Measurements from ENCODE around the gene TMEM17.

Gene TMEM17

DNA sequence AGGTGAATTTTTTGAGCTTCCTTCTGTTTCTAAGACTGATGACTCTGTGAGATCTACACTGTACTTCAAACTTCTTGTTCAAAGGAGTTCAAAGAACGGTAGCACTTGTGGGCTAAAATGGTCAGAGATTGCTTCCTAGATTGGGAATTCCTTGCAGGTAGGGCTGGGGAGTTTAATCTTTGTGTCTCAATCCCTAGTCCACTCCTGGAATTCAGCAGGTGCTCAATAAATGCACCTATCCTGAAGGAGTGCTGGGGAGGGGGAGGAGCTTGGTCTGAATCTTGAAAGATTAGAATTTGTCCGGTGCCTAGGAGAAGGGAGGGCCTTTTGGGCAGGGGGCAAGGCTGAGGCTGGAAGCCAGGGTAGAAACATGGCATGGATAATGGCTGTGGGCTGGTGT lies 34.6 kb downstream of the TMEM17 start:
- DNase-seq, result no peak

DNA sequence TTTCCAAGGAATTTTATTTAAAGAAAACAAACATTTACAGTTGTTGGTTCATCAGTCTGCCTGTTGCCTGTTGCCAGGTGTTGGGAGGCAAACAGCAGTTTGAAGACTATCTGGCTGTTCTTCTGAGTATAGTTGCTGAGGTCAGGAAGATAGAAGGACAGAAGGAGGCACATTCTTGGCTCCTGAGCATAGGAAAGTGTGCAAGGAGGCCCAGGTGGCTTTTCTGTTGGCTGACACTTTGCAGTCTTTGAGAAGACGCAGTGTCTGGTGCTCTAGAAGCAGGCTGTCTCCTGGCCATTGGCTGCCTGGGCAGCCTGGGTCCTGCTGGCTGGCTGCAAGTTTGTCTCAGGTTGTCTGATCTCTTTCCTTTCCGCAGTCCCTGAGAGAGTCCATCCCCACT lies 36.4 kb downstream of the TMEM17 start:
- no peak for DNase-seq

DNA sequence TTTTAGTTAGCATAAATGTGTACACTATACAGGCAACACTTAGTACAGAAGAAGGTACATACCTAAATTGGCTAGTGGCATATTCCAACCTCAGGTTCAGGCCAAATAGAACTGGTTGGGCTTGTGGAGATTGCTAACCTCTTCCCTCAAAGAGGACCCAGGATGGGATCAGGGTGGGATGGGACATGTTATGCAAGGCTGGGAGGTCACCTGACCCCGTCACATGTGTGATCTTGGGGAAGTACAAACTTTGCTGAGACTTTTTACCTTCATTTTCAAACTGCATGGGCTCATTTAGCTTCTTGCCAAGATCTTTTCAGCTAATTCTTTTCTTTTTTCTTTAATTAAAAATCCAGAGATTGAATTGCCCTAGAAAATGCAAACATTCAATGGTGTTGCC lies 36.9 kb downstream of the TMEM17 start:
- DNase-seq, result no peak

DNA sequence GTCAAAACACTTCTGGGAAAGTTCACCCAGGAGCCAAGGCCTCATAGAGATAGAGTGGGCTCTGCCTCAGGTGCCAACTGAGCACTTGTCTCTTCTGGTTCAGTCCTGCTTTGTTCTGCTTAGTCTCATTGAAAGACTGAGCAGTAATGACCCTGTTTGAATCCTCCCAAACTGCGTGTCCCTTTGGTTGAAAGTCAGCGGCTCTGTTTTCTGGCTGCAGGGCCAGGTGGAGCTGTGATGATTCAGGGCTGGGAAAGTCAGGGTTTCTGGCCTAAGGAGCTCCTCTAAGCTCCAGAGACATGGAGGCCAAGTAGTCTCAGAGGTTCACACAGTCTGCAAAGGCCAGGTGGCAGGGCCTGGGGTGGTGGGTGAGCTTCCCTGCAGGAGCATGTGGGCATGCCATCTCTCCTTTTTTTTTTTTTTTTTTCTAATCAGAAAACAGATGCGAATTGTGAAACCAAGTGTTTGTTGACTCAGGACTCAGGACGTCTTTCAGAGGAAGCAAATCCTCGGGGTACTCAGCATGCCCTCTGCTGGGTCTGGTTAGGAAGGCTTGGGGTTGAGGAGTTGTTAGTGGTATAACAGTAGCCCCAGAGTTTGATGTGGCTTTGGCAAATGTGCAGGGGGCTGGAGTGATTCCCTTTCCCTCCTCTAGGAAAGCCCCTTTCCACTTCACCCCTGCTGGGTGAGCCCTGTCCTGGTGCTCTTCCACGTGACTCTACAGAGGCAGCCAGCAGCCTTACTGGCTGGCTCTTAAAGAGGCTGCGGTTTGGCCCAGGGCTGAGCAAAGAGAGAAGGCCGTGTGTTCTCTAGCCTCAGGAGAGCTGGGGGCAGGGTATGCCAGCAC lies 38.3 kb downstream of the TMEM17 start:
- DNase-seq, result no peak

DNA sequence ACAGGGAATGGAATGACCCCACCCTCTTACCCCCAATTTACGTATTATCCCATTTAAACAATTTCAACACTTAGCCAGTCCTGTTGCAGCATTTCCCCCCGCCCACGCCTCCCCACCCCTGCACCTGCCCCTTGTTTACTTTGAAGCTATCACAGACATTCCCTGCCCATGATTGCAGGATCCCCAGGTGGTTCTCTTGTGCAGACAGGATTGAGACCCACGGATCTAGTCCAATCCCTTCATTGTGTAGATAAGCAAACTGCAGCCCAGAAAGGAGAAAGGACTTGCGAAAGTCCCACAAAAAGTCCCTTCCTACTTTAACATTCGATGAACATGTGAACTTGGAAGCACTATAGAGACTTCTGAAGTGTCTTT lies 38.9 kb downstream of the TMEM17 start:
- DNase-seq, result peak; percentile 8 to 29

DNA sequence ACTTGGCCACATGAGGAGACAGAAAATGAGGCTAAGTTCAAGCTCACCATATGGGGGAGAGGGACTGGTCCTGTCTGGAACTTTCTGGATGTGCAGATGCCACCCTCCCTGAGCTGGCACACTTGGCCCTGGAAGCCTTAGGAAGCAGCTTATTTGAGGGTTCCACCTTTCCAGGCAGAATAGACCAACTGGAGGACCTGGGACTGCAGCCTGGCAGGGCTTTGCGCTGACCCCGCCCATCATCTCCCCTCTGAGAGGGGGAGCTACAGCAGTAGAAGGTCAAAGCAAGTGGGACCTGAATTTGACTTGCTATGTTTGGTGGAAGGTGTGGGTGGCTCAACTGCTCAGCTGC lies 39.5 kb downstream of the TMEM17 start:
- DNase-seq, result no peak

DNA sequence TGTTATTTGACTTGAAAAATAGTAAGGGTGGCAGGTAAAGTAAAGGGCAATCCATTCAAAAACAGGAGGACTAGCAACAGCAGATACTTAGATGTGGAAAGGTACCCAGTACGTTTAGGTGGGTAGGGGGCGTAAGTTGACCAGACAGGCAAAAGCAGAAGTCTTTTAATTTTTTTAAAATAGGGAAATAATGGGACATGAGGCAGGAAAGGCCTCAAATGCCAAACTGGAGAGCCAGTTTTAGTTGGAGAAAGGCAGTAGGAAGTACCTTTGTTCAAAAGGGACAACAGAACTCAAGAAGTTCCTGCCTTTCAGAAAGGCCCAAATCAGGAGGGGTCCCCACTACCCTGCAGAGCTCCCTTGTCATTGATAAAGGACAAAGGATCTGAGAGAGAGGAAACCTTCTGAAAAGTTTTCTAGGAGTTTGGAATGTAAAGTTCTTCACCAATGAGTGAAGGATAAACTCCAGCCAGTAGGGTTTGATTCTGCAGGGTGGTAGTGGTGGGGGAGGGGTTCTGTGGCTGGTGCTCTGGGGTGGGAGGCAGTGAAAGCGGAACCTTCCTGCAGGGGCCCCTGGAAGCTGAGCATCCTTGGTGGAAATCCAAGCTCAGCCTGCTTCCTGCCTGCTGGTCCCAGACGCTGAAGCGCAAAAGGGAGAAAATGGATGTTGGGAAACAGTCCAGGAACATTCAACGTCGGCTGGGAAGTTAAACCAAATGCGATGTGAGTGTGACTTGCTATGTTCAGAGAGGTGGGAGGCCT lies 40.1 kb downstream of the TMEM17 start:
- DNase-seq, result no peak

DNA sequence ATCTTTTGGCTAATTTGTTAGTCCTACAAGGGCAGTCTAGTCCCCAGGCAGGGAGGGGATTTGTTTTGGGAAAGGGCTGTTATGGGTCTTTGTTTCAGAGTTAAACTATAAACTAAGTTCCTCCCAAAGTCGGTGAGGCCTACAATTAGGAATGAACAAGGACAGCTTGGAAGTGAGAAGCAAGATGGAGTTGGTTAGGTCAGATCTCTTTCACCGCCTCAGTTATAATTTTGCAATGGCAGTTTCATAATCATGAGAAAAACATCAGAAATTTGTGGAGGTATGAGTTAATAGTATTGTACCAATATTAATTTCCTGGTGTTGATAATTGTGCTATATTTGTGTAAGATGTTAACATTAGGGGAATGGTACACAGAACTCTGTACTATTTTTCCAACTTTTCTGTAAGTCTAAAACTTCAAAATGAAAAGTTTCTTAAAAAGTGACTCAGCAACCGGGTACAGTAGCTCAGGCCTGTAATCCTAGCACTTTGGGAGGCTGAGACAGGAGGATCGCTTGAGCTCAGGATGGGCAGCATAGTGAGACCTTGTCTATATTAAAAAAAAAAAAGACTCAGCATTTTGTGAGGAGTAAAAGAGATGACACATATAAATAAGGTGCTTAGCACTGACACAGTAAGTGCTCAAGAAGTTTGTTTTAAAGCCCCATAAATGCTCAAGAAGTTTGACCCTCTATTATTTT lies 40.8 kb downstream of the TMEM17 start:
- DNase-seq, result no peak

DNA sequence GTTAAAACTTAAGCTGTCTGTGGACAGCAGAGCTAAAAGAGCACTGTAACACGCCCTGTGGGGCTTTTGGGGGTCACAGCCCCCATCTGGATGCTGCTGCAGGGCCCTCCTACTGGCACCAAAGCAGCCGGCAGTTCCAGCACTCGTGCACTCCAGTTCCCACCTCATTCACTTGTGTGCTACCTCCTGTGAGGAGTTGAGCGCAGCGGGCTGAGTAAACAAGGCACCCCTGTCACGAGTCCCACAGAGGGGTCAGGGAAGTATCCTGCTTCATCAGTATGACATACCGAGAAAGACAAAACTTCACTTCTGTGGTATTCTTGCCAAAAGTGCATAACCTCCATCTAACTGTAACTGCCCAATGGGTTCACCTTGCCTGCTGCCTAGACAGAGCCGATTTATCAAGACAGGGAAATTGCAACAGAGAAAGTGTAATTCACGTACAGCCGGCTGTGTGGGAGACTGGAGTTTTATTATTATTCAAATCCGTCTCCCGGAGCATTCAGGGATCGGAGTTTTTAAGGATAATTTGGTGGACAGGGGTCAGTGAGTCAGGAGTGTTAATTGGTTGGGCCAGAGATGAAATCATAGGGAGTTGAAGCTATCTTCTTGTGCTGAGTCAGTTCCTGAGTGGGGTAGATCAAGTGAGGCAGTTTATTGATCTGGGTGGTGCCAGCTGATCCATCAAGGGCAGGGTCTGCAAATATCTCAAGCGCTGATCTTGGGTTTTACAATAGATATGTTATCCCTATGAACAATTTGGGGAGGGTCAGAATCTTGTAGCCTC lies 41.6 kb downstream of the TMEM17 start:
- no peak for DNase-seq

DNA sequence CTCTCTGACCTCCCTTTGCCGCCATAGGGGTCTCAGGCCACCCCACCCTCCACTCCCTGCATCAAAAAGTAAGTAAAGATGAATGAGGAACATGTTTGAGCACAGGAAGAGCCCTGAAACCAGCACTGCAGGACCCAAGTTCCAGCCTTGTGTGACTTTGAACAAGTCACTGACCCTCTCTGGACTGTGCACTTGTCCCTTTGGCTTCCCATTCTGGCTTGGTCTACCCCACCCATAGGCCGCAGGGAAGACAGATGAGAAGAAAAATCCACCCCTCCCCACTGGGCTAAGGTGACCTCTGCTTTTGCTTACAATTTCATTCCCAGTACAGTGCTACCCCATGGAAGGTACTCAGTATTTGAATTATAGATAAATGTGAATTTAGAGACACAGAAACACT lies 43.8 kb downstream of the TMEM17 start:
- no peak for DNase-seq

DNA sequence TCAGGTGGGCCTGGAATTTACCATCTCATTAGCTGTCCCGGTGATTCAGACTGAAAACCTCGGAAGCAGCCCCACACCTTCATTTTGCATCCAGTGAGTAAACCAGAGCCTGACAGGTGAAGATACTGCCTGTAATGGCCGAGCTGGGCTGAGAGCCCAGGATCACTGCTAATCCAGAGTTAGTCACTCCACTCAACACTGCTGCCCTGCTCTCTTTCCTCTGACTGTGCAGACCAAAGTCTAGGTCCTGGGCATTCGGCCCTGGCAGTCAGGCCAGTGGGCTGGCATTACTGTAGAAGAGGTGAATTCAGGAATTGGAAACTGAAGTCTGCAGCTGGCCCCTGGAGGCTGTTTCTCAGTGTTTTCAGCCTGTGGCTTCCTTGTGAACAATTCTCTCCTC lies 44.3 kb downstream of the TMEM17 start:
- DNase-seq, result no peak

DNA sequence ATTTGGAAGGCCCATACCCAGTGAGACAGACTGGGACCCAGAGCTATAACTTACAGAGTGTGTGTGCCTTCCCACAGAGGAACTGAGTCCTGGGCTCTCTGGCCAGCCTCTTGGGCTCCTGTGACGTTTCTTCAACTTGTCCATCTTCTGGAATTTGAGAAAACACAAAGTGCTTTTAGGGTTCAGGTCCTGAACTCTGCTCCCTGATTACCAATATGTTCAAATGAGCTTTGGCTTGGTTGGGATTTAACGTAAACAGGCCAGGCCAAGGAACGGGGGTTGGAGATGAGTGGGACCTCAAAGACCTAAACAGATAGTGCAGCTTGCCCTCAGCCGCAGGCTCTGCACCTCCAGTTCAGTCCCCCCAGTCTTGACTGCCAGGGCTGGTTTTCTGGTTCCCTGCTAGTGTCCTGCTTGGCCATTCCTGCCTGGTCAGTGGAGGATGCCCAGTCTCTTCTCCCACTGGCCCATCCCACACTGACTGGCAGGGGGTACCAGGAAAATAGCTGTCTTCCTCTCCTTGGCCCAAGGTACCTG lies 44.9 kb downstream of the TMEM17 start:
- DNase-seq, result no peak

DNA sequence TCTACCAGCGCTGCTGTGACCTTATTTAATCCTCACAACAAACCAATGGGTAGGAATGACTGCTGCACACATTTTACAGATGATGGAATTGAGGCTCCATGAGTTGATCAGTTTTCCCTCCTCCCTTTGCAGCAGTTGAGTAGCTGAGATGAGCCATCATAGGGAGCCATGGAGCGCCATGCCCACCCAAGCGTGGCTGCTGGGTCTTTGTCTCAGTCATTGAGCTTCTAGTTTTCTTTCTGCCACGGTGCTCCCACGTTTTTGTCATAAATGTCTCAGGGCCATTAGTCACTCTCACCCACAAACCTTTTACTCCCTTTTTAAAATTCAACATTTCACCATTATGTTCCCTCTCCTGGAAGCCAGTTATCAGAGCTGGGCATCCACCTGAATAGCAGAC lies 45.8 kb downstream of the TMEM17 start:
- DNase-seq, result no peak

DNA sequence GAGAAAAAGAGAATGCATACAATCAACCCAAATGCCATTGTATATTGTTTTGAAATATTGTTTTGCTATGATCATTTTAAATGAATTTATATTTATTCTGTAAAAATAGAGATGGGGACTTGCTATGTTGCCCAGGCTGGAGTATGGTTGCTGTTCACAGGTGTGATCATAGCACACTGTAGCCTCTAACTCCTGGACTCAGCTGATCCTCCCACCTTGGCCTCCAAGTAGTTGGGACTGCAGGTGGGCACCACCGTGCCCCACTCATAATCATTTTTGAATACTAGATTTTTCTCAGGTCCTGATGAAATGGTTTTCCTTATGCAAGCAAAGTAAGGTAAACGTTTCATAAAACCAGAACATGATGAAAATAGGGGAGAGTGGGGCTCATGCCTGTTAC lies 46.3 kb downstream of the TMEM17 start:
- no peak for DNase-seq

DNA sequence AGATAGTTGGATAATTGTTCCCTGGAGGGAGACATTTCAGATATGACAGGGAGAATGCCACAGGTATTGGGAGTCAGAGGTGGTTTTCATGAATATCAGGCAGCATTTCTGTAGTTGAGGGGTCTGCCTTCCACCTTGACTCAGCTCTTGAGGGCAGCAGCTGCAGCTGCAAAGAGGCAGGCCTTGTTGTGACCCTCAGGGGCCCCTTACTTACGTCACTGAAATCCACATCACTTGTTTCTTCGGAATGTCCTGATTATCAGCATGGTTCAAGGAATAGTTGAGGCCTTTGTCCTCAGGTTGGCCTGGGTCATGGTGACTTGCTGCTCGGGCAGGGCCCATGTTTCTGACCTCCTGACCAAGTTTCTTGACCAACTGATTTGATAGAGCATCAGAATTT lies 46.9 kb downstream of the TMEM17 start:
- no peak for DNase-seq

DNA sequence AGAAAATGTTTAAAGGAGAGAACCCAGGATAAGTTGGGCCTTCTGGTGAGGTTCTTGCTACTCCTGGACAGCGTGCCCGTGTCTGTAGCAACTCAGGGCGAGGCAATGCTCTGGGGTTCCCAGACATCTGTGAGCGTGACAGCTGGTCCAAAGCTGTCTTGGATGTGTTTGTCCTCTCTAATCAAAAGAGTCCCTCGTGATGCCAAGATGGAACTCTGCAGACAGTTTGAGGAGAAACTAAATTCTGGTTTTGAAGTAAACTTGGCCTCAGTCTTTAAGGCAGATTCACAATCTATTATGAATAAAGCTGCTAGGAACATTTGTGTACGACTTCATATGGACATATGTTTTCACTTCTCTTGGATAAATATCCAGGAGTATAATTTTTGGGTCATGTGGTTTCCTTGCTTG lies 47.3 kb downstream of the TMEM17 start:
- DNase-seq, result no peak

DNA sequence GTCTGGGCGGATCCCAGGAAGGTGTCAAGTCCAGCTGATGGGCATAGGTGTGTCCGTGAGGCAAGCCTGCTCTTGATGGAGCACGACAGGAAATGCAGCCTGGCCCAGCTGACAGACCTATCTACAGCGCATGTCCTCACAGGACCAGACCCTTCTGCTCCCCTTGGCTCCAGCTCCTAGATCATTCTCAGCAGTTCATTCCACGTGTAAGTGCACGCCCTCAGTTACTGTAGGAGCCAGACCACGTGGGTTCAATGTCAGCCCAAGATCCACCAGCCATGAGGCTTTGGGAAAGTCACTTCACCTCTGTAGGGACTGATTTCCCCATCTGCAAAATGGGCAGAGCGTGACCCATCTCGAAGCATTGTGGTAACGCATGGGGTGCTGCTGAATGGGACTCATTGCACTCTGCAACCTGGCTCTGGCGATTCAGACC lies 47.8 kb downstream of the TMEM17 start:
- no peak for DNase-seq

DNA sequence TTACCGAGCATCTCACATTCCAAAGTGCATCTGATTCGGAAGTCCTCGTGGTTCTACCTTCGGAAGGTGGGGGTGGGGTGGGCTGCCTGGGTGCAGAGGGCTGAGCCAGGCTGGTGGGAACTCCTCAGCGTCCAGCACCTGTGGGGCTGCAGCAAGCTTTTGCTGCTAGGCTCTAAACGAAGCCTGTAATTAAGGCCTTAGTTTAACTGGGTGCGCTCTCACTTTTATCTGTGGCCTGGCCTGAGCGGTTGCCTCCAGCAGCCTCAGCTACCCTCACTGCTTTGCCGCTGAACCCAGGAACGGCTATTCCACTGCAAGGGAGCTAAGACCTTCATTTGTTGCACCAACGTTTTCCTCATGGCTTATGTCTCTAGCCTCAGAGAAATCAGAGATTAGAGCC lies 48.4 kb downstream of the TMEM17 start:
- DNase-seq, result no peak

DNA sequence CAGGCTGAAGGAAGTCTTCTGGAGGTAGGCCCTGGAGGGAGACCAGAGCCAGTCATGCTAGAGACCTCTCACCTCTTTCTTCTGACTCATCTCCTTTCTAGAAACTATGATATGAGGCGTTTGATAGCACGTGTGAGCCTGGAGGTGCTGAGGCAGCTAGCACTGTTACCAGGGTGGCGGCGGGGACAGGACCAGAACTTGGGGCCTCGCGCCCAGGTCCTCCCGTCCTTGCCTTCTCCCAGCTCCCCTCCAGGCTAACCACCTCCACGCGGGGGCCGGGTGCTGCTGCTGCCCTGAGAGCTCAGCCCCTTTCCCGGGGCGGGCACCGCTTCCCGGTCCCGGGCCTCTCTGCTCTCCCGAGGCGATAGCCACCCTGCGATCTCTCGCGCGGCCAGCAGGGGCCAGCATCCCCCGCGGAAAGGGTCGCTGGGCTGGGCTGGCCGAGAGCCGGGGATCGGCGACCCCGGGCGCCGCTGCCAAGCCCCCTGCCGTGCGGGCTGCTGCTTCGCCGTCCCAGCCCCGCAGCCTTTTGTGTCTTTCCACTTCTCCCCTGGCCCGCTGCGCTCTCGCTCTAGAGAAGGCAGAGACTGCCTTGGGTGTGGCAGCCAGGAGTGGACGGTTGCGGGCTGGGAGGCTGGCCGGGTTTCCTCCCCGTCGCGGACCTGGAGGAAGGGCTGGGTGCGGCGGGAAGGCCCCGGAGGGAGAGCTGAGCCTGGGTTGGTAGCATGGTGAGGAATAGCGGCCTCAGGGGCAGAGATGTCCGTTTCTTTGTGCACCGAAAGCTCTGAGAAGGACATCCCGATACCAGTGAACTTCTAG lies 49.1 kb downstream of the TMEM17 start:
- DNase-seq, result peak; percentile 31 to 77

DNA sequence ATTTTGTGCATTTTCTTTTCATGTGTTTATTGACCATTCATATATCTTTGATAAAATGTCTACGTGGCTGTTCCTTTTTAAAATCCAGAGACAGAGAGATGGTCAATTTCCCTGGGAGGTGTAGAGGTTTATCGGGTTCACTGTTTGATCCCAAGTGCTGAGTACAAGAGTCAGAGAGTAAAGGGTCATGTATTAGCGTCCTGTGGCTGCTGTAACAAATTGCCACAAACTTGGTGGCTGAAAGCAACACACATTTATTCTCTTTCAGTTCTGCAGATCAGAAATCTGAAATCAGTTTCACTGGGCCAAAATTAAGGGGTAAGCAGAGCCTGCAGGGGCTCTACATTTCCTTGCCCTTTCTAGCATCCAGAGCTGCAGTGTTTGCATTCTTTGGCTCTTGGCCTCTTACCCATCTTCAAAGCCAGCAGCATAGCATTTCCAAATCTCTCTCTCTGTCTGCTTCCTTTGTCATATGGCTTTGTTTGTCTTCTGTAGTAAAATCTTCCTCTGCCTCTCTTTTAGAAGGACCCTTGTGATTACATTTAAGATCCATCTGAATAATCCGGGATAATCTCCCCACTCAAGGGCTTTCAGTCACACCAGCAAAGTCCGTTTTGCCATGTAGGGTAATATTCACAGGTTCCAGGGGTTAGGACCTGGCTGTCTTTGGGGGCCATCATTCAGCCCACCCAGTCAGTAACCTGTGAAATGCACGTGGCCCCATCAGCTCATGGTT lies 49.9 kb downstream of the TMEM17 start:
- DNase-seq, result no peak

DNA sequence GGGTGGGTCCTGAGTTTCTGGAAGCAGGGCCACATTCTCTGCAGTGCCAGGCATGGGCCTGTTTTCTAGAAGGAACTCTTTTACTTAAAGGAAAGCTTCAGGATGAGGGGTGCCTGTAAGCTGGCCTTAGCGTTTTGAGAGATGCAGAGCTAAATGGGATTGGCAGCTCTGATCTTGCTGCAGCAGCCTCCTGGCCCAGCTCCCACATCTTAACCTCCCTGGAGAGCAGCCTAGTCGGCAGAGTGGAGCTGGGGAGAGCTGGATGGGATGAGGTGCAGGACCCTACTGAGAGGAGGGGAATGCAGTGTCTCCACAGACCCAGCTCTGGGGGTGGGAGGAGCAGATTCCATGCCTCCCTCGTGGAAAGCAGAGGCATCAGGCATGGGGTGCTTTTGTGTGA lies 52.0 kb downstream of the TMEM17 start:
- no peak for DNase-seq

Measured in inflammatory macrophage treated with lipopolysaccharide for 1 hour (primary cell).